Kidney (tissue), 14 donors: ENCODE results near the gene RASAL1. TPM values are rescaled to one million over a fixed set of nuclear protein-coding genes. Genes with fewer than 3 reads are reported as not detected.
"Not testable (repeated sequence)": the region's sequence is repeated elsewhere in the genome, so short reads cannot be mapped to it uniquely, and the experiment has no call there.

Experiments
- DNase-seq, 5 donors: peaks; one replicate each; pipeline ENCODE4 v3.0.0-alpha.2; 2013 to 2020
- FAIRE-seq: peaks from 2 replicates; lab custom pipeline; 2012; peaks lifted over from hg19 to GRCh38; lab: Jason Lieb, UNC
- H3K27ac ChIP-seq, 2 donors: one replicate each; pipeline ENCODE4 v1.7.0; 2013; ENCODE audit warnings: low read depth in 2 of 2, low read length in 2 of 2, inconsistent platforms in 1 of 2
- H3K27me3 ChIP-seq: one replicate; pipeline ENCODE4 v1.7.1; 2013; ENCODE audit warnings: low read length, inconsistent platforms; ENCODE audit not compliant: control insufficient read depth, insufficient read depth
- H3K36me3 ChIP-seq, 3 donors: one replicate each; pipeline versions ENCODE4 v1.7.0 to v1.7.1; 2013; ENCODE audit warnings: low read length in 3 of 3, control low read depth in 1 of 3, inconsistent platforms in 1 of 3; ENCODE audit not compliant: insufficient read depth in 3 of 3, control insufficient read depth in 2 of 3
- H3K4me1 ChIP-seq, 3 donors: one replicate each; pipeline versions ENCODE4 v1.7.0 to v1.7.1; 2013; ENCODE audit warnings: low read length in 3 of 3, inconsistent platforms in 1 of 3, low read depth in 1 of 3; ENCODE audit not compliant: control insufficient read depth in 2 of 3, insufficient read depth in 2 of 3
- H3K4me3 ChIP-seq, 3 donors: one replicate each; pipeline versions ENCODE4 v1.7.0 to v1.8.1; 2013; ENCODE audit warnings: low read length in 3 of 3, control low read depth in 1 of 3, inconsistent platforms in 1 of 3
- H3K9ac ChIP-seq, 3 donors: one replicate each; pipeline versions ENCODE4 v1.7.0 to v1.7.1; 2013; ENCODE audit warnings: low read length in 3 of 3, control low read depth in 1 of 3, inconsistent platforms in 1 of 3
- H3K9me3 ChIP-seq, 3 donors: one replicate each; pipeline versions ENCODE4 v1.7.0 to v1.7.1; 2013; ENCODE audit warnings: low read length in 3 of 3, control low read depth in 1 of 3, inconsistent platforms in 1 of 3; ENCODE audit not compliant: control insufficient read depth in 2 of 3, insufficient read depth in 1 of 3
- CTCF ChIP-seq: IDR thresholded peaks from 3 replicates; pipeline ENCODE4 v1.5.1; 2012; ENCODE audit warnings: mild to moderate bottlenecking, moderate library complexity, borderline replicate concordance; ENCODE audit not compliant: insufficient read depth; ENCODE audit errors: extremely low read depth
- intact Hi-C: fragments of 100-400 bp; cut with DNase I; formaldehyde crosslinking; loops from one replicate; pipeline ENCODE4 v1.11.1; 2022
- polyA plus RNA-seq: library from polyadenylated mRNA; stranded (reverse); fragments of 350-450 nt; fragmentation: Illumina TruSeq; extraction: RNeasy Lipid Tissue Mini Kit (QIAGEN cat#74804); gene quantifications from one replicate; pipeline ENCODE4 v1.2.3, GENCODE V29; 2014; ENCODE audit warnings: low read depth, low replicate concordance; ENCODE audit not compliant: insufficient read depth
- total RNA-seq: library from RNA; stranded (reverse); fragmentation: NEBNext Ultra II Directional; extraction: Animal tissue kit (Norgen Biotek cat#: 25700); gene quantifications from one replicate; pipeline ENCODE4 v1.2.1, GENCODE V29; 2021
- donor health status: control.
- donor health status: control.
- donor health status: control.
- donor health status: control.
- donor health status: control.
- donor health status: DM: yes; HTN: yes; CAD: no.
- donor health status: Normal renal cell carcinoma (clear cell type).

The RASAL1 gene
- total and polyA plus RNA-seq, 2 donors from 2014 or later = 23.5 to 58.3 TPM

GRCh38 chr12:113142886-113143332, 7.3 kb upstream of the RASAL1 start:
- intact Hi-C loops = no loop called here
- H3K9ac ChIP-seq = no peak overlapping the region
- H3K4me1 ChIP-seq = peaks cover 0 to 8% (median 5%) of the 10 kb centered on the region in 3 donors

GRCh38 chr12:113142173-113142885, 6.8 kb upstream of the RASAL1 start:
- TF ChIP-seq CTCF = no peak
- H3K9ac ChIP-seq = no peak overlapping the region
- H3K27me3 ChIP-seq = no peaks in the 10 kb centered on the region
- no peak for FAIRE-seq
- no peaks in the 10 kb centered on the region for H3K36me3 ChIP-seq
- intact Hi-C loops = no loop called here
- peaks cover 0 to 4% (median 0%) of the 10 kb centered on the region in 3 donors for H3K9me3 ChIP-seq
- no peak overlapping the region for H3K4me3 ChIP-seq
- peaks cover 0 to 10% (median 5%) of the 10 kb centered on the region in 3 donors for H3K4me1 ChIP-seq
- peak in 1 of 5 donors; percentile 92 for DNase-seq
- H3K27ac ChIP-seq = peak overlapping the region; percentile 20 to 64

More at GRCh38 chr12:113142886-113143332, 7.3 kb upstream of the RASAL1 start:
- no peak for FAIRE-seq
- no peak overlapping the region for H3K4me3 ChIP-seq
- H3K27me3 ChIP-seq = no peaks in the 10 kb centered on the region
- peaks cover 0 to 4% (median 0%) of the 10 kb centered on the region in 3 donors for H3K9me3 ChIP-seq
- H3K27ac ChIP-seq = peak overlapping the region in 1 of 2 donors; percentile 41
- H3K36me3 ChIP-seq = no peaks in the 10 kb centered on the region
- no peak for DNase-seq
- TF ChIP-seq CTCF = no peak

GRCh38 chr12:113141716-113142115, 6.2 kb upstream of the RASAL1 start:
- H3K4me1 ChIP-seq = peaks cover 0 to 10% (median 5%) of the 10 kb centered on the region in 3 donors
- H3K9me3 ChIP-seq, H3K27me3 ChIP-seq, FAIRE-seq, intact Hi-C loops, H3K9ac ChIP-seq, H3K36me3 ChIP-seq, H3K4me3 ChIP-seq: not testable (repeated sequence)
- DNase-seq = peak in 1 of 5 donors; percentile 48
- peak overlapping the region in 1 of 2 donors; percentile 64 for H3K27ac ChIP-seq

- FAIRE-seq (no peak), DNase-seq (peak in 1 of 5 donors; percentile 29)
- intact Hi-C loops = no loop called here
- Histone ChIP-seq H3K9ac (no peak overlapping the region), H3K27me3 (no peaks in the 10 kb centered on the region), H3K4me3 (no peak overlapping the region), H3K27ac (no peak overlapping the region), H3K9me3 (no peaks in the 10 kb centered on the region), H3K4me1 (peaks cover 0 to 10% (median 6%) of the 10 kb centered on the region in 3 donors), H3K36me3 (no peaks in the 10 kb centered on the region)
- no peak for TF ChIP-seq CTCF
Measured at GRCh38 chr12:113140706-113141105, 5.1 kb upstream of the RASAL1 start.
